GM20431 (cell line): Measurements from ENCODE around the gene LONP1.

Experiments
- in situ Hi-C: fragments of 300-500 bp; cut with MseI, MboI; formaldehyde crosslinking; loops from one replicate; pipeline ENCODE4 v1.15.0; 2020; ENCODE audit warnings: low sequenced_read_pairs; ENCODE audit not compliant: unreplicated experiment

Gene LONP1

GRCh38 chr19:5664515-5664914 lies 55.4 kb downstream of the LONP1 start:
- in situ Hi-C loops: no loop called here

GRCh38 chr19:5663904-5664303 lies 56.0 kb downstream of the LONP1 start:
- in situ Hi-C loops: no loop called here

DNA sequence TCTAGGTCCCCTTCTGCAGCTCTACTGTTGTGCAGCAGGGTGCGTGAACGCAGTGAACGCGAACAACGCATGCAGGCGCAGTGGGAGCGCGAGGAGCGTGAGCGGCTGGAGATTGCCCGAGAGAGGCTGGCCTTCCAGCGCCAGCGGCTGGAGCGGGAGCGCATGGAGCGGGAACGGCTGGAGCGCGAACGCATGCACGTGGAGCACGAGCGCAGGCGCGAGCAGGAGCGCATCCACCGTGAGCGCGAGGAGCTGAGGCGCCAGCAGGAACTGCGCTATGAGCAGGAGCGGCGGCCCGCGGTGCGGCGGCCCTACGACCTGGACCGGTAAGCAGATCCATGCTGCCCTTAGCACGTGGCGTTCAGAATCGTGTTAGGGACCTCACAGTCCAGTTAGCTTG lies 58.5 kb downstream of the LONP1 start:
- in situ Hi-C loops: no loop called here

- in situ Hi-C loops: no loop called here
These were observed 64.5 kb downstream of the LONP1 start for GRCh38 chr19:5655412-5655811.

- in situ Hi-C loops: no loop called here
These were observed 65.0 kb downstream of the LONP1 start for GRCh38 chr19:5654931-5655330.

- in situ Hi-C loops: no loop called here
These were observed 67.7 kb downstream of the LONP1 start for GRCh38 chr19:5652261-5652660.

DNA sequence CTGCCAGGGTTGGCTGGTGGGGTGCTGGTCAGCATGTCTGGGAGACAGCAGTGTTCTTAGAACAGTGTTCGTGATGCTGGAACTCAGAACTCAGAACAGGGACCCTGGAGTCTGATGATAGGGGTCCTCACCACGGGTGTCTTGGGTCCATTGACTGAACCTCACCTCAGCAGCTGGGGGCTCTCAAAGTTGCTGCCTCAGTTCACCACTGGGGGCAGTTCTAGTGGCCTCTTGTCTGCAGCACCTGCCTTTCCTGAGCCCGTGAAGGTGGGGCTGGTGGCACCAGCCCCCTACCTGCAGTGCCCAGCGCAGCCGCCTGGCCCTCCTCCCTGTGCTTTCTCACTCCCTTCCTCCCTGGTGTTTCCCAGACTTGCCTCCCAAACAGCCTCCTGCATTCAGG lies 68.6 kb downstream of the LONP1 start:
- in situ Hi-C loops: no loop called here

GRCh38 chr19:5648464-5648863 lies 71.5 kb downstream of the LONP1 start:
- in situ Hi-C loops: no loop called here

DNA sequence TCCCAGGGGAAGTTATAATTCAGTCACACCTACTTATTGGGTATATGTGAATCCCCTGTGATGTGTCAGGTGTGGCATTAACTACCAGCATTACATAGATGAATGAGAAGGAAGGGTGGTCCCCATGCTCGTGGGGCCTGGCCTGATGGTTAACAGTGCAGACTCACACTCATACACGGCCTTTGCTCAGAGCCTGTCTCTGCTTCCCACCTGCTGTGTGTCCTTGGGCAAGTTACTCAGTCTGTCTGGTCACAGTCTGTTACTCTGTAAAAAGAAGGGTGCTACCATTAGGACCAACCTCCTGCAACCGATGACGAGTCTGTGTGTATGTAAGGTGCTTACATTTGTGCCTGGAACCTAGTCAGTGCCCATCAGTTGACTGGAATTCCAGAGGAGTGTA lies 73.2 kb downstream of the LONP1 start:
- in situ Hi-C loops: no loop called here

GRCh38 chr19:5645409-5645808 lies 74.5 kb downstream of the LONP1 start:
- in situ Hi-C loops: no loop called here

DNA sequence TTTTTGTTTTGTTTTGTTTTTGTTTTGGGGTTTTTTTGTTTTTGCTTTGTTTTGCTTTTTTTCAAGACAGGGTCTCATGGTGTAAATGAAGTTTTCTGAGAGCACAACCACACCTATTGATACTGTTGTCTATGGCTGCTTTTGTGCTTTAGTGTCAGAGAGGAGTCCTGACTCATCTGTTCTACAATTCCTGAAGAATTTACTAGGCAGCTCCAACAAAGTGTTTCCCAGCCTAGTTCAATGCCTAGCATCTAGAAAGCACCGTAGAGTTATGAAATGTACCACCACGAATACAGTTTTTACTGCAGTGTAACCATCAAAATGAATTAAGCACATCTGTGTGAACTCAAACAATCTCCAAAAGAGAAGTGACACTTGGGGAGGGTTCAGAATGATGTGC lies 75.9 kb downstream of the LONP1 start:
- in situ Hi-C loops: no loop called here

- in situ Hi-C loops: no loop called here
These were observed 76.9 kb downstream of the LONP1 start for GRCh38 chr19:5643060-5643459.

- in situ Hi-C loops: no loop called here
These were observed 77.7 kb downstream of the LONP1 start for GRCh38 chr19:5642204-5642603.
